Fibroblast of gingiva (primary cell): ENCODE data around the gene GLB1L2.
"Not testable (repeated sequence)": the region's sequence is repeated elsewhere in the genome, so short reads cannot be mapped to it uniquely, and the experiment has no call there.

ENCODE experiments used
- DNase-seq: peaks from one replicate; pipeline ENCODE4 v3.0.0-alpha.2; 2011; ENCODE audit warnings: low read depth

GLB1L2 gene, protein sequence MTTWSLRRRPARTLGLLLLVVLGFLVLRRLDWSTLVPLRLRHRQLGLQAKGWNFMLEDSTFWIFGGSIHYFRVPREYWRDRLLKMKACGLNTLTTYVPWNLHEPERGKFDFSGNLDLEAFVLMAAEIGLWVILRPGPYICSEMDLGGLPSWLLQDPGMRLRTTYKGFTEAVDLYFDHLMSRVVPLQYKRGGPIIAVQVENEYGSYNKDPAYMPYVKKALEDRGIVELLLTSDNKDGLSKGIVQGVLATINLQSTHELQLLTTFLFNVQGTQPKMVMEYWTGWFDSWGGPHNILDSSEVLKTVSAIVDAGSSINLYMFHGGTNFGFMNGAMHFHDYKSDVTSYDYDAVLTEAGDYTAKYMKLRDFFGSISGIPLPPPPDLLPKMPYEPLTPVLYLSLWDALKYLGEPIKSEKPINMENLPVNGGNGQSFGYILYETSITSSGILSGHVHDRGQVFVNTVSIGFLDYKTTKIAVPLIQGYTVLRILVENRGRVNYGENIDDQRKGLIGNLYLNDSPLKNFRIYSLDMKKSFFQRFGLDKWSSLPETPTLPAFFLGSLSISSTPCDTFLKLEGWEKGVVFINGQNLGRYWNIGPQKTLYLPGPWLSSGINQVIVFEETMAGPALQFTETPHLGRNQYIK

DNA sequence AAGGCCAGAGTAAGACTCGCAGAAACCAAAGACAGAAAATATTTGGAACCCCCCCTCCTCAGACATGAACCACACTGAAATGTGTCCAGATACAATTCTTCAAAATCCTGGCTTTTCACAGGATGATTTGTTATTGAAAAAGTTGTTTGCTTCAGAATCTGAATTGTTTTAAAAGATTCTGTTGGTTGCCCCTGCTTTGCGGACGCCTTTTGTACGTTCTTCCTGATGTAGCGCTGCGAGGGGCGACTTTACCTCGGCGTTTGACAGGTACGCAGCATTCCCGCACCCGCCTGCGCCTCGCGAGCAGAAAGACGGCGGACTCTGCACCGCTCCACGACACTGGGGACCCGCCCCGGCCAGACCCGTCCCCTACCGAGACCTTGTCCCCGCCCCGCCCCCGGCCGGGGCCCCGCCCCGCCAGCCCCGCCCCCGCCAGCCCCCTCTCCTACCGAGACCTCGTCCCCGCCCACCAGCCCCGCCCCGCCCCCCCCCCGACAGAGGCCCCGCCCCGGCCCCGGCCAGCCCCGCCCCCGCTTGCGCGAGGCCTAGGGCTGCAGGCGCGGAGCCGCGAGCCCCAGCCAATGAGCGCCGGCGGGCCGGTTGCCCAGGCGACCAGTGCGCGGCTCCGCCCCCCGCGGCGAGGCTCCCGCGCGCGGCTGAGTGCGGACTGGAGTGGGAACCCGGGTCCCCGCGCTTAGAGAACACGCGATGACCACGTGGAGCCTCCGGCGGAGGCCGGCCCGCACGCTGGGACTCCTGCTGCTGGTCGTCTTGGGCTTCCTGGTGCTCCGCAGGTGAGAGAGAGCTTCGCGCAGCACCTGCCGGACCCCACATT lies at the start of gene GLB1L2:
GLB1L2 (plus strand) TSS at position 635 of the 835 bp plus-strand sequence; CDS start at position 709, 74 bp downstream.
- DNase-seq: no peak

DNA sequence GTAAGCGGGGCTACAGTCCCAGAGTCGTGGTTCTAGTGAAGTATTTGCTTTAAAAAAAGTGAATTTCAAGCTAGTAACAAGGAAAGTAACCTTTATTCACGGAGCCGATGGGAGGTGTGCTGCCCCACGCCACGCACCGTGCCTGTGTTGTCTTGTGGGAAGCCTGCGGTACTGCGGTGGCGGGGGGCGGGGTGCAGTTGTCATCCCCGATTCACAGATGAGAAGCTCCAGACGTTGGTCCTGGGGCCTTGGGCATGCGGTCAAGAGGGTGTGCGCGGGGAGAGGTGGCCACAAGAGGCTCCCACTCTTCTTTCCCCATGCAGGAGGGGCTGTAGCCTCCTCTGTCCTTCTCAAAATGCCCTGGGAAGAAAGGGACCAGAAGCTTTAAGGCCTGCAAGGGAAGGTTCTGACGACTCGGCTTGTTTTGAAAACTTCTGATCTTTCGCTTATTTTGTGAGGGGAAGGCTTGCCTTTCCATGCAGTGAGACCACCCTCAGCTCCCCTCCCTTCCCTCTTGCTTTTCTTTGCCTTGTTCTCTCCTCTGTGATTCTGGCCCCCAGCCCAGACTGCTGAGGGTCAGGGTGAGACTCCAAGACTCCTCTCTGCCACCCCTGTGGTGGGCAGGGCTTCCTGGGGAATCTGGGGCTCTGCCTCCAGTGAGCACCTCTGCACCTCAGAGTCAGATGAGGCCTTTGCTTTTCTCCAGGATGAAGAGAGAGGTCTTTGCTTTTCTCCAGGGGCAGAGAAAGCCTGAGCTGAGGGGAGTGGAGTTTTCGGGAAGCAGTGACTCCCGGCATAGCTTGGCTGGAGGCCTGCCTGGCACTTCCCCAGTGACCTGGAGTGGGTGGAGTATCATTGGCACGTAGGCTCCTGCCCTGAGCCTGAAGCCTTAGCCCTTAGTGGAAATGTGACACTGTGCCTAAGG lies 49.4 kb upstream of the GLB1L2 start:
- no peak for DNase-seq

DNA sequence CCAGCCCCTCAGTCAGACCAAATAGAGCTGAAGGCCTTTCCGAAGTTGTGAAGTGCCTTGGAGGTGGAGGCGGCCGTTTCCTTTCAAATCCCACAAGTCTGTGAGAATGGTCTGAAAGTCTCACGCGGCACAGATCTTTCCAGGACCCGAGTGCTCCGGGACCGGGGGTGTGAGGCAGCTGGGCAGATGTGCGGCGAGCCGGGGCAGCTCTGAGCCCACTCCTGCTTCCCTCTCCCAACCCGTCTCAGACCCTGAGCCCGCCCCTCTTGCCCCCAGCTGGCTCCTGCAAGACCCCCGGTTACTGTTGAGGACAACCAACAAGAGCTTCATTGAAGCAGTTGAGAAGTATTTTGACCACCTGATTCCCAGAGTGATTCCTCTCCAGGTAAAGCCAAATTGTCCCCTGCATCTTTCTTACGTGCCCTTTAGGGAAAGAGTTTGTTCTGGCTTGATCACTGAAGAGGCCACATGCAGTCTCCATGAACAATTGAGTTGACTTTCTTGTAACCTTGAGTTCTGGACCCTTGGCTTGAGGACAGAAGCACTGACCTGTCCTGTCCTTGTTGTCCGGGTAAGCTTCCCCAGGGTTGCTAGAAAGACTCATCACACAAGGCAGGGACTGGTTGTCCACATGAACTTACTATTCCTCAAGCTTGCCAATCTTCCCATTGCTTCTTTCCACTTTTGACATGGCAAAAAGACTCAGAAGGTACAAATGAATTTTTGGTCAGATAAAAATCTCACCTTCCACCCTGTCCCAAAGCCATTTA lies 48.1 kb upstream of the GLB1L2 start:
- no peak for DNase-seq

DNA sequence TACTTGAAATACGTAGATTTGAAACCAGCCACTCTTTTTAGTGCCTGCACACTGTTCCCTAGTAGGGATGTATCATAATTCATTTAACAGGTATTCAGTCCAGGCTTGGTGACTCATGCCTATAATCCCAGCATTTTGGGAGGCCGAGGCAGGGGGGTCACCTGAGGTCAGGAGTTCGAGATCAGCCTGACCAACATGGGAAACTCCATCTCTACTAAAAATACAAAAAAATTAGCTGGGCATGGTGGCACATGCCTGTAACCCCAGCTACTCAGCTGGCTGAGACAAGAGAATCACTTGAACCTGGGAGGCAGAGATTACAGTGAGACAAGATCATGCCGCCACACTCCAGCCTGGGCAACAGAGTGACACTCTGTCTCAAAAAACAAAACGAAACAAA lies 47.4 kb upstream of the GLB1L2 start:
- not testable (repeated sequence) for DNase-seq

DNA sequence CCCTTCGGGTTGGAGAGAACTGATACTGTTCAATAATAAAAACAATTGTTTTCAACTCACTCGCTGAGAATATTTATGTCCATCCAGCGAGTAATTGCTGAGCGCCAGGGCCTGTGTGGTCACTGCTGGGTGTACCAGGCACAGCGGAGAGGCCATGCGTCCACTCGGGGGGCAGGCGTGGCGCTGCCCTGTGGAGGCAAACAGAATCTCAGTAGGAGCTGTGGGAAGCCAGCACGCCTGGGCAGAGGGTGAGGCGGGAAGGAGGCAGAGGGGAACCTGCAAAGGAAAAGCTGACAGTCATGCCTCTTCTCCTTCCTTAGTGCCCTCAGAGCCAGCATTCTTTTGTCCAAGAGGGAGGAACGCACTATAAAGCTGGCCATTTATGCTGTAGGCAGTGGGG lies 44.2 kb upstream of the GLB1L2 start:
- no peak for DNase-seq

DNA sequence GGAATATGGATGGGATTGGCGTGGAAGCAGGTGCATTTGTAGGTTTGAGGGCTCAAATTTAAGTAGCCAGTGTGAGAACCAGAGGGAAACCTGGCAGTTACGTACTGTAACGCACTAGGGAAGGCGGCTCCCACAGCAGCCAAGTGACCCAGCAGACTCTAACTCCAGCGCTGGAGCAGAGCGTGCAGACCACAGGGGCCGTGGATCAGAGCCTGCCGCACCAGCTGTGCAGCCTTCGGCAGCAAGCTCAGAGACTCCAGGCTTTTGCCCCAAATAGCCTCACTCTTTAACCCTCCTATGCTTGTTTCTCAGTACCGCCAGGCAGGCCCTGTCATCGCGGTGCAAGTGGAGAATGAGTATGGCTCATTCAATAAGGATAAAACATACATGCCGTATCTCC lies 43.3 kb upstream of the GLB1L2 start:
- DNase-seq: no peak

DNA sequence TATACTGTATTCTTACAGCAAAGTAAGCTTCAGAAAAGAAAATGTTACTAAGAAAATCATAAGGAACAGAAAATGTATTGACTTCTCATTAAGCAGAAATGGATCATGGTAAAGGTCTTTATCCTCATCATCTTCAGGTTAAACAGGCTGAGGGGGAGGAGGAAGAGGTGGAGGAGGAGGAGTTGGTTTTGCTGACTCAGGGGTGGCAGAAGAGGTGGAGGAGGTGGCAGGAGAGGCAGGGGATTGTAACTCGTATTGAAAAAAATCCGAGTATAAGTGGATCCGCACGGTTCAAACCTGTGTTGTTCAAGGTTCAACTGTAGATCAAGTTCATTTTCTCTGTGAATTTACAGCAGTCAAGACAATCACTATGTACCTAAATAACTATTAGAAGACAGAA lies 42.6 kb upstream of the GLB1L2 start:
- DNase-seq: no peak

DNA sequence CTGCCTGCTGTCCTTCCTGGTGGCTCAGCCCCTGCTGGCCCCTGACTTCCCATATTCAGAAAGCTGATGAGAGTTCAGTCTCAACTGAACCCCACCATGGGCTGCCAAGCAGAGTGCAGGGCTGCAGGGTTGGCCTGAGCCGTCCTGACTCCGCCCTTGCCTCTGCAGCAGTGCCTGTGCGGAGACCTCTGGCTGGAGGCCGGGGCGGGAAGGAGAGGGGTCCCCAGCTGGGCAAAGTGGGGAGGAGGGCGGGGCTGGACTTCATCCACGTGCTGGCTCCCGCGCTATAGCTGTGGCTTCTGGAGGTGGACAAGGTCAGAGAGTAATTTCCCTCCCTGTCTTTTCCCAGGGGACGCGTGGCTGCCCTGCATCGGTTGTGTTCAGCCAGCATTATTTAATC lies 42.0 kb upstream of the GLB1L2 start:
- no peak for DNase-seq

DNA sequence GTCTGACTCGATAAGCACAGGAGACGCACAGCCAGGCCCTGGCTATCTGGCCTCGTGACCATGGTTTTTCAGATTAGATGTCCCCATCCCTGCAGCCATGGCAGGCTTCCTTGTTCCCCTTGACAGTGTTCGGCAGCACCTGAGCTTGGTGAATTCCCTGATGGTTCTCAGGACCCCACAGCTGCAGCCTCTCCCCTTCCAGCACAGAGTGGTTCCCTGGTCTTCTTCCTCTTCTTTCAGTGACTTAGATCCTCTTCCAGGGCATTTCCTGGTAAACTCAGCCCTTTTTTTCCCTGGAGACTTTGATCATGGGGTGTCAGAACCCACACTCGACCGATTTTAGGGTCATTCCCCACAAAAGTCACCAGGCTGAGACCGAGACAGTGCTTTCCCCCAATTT lies 41.1 kb upstream of the GLB1L2 start:
- no peak for DNase-seq

DNA sequence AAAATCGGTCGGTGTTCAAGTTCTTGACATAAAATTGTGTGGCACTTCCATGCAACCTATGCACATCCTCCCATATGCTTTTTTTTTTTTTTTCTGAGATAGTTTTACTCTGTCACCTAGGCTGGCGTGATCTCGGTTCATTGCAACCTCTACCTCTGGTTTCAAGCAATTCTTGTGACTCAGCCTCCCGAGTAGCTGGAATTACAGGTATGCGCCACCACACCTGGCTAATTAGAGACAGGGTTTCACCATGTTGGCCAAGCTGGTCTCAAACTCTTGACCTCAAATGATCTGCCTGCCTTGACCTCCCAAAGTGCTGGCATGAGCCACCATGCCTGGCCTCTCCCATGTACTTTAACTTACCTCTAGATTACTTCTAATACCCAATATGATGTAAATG lies 40.6 kb upstream of the GLB1L2 start:
- no peak for DNase-seq

DNA sequence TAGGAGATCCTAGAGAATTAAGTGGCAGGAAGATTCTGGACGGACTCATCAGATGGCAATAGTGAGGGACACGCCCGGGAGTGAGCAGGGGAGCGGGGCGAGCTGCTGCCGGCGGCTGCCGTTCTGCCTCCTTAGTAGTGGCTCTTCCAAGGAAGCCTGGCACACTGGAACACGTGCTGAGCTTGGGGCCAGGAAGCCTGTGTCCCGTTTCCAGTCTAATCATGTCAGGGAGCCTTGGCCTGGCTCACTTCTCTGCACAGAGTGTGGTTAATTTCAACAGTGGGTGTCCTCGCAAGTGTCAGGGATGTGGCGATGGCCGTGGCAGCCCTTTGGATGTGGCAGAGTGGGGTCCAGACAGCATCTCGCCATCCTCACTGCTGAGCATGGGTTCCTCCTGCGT lies 39.1 kb upstream of the GLB1L2 start:
- DNase-seq: no peak

DNA sequence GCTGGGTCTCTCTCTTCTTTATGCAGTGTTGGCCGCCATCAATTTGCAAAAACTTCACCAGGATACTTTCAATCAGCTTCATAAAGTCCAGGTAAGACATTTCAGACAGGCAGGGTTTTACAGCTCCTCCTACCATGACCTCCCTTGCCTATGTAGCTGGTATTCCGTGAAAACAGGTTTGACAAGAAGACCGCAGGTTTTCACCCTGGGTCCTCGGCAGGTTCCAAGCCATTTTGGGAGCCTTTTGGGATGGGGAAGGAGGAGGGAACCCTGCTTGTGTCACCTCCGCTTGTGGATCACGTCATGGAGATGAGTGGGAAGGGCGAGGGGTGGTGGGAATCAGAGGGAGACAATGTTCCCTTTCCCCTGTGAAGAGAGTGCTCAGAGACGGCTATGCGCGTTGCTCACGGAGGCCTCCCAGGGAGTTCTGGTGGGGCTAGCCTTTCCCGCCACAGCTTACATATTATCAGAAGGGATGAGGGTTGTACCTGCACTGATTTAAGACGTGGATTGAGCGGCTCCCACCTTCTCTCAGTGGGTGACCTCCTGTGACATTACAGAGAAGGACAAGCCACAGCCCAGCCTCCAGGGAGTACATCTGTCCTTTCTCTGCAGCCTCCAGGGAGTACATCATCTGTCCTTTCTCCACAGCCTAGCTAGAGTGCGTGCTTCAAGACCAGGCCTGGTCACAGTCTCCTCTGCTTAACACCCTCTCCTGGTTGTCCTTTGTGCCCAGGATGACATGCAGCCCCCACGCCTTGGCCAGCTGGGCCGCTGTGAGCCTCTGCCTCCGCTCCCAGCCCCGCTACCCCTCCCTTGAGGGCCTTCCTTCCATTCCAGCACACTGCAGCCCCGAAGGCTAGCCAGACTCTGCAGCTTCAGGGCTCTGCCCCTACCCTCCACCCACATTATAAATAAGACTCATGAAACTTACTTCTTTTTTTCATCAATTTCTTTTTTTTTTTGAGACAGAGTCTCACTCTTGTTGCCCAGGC lies 38.4 kb upstream of the GLB1L2 start:
- DNase-seq: no peak

DNA sequence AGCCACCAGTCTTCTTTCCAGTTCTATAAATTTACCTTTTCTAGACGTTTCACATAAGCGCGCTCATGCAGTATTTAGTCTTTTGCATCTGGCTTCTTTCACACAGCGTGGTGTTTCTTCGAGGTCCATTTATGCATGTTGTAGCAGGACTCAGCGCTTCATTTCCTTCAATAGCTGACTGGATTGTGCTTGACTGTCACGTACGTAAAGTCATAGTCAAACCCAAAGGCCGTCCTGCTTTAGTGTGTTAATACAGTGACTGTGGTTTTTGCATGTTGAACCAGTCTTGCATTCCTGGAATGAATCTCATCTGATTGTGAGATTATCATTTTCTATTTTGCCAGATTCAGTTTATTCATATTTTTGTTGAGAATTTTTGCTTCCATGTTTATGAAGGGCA lies 37.1 kb upstream of the GLB1L2 start:
- no peak for DNase-seq

DNA sequence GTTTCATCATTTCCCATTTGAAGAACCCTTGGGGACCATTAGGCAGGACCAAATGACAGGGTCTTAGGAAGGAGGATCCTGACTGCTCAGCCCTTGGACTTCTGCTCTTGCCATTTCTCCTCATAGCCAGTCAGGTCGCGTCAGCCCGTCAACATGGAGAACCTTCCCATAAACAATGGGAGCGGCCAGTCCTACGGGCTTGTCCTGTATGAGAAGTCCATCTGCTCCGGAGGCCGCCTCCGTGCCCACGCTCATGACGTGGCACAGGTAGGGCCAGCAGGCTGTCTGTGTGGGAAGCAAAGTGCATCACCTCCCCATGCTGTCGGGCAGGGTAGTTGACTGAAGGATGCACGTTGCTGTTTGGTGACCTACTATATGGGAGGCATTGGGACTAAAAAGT lies 19.6 kb upstream of the GLB1L2 start:
- DNase-seq: no peak

DNA sequence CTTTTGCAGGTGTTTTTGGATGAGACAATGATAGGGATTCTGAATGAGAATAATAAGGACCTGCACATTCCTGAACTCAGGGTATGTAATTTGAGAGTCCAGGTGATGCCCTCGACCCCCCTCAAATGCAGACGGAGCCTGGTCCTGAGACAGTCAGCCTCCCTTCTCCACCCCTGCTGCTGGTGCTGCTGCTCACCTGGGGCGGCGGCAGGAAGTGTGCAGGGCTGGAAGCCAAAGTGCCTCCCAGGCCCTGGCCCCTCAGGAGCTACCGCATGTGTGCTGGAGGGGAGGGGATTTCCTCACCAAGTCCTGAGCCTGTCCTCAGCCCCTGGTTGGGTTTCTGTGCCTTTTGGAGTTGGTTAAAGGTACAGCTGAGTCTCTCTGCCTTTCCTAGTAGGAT lies 19.0 kb upstream of the GLB1L2 start:
- DNase-seq: no peak

DNA sequence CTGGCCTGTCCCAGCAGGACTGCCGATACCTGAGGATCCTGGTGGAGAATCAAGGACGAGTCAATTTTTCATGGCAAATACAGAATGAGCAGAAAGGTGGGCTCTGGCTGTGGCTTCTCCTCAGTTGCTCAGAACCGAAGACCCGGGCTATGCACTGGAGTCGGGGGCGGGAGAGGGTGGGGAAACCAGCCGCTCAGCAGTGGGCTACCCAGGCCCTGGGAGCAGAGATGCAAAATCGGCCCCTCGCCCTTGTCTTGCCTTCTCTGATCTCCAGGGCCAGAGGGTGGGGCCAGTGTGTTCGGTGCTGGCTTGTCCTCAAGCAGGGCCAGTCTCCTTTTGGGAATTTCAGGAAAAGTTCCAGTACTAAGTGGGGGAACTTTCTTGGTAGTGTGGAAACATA lies 18.4 kb upstream of the GLB1L2 start:
- DNase-seq: no peak

DNA sequence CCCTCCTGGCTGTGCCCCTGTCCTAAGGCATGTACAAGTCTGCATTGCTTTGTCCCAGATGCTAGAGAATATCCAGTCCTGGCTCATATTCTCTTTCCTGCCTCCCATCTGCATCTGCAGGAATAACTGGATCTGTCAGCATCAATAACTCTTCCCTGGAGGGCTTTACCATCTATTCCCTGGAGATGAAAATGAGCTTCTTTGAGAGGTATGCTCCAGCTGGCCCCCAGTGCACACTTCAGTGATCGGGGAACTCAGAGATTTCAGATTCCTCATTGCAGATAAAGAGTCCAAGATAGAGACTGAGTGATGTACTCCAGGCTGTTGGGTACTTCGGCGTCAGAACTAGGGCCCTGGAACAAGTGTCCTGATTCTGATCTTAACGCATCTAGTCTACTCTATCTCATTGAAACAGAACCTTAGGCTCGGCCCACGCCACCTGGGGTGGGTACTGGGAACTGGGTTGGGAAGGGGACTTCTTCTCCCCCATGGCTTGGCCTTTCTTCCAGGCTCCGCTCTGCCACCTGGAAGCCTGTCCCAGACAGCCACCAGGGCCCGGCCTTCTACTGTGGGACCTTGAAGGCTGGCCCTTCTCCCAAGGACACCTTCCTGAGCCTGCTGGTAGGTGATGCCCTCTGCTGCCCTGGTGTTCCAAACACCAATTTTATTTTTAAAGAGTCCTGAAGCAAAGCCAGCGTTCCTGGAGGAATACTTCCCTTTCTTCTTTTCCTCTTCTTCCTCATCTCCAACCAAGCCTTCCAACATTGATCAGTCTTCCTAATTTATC lies 17.8 kb upstream of the GLB1L2 start:
- DNase-seq: no peak

DNA sequence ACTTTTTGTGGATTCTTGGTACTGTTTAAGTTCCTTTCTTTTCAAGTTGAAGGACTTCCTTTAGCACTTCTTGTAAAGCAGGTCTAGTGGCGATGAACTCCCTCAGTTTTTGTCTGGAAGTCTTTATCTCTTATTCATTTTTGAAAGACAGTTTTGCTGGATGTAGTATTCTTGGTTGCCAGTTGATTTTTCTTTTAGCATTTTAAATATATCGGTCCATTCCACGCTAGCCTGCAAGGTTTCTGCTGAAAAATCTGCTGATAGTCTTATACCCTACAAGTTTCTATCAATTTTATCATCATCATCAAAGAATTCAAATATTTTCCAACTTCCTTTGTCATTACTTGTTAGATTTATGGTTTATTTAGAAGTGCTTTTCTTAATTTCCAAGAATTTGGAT lies 14.7 kb upstream of the GLB1L2 start:
- no peak for DNase-seq

DNA sequence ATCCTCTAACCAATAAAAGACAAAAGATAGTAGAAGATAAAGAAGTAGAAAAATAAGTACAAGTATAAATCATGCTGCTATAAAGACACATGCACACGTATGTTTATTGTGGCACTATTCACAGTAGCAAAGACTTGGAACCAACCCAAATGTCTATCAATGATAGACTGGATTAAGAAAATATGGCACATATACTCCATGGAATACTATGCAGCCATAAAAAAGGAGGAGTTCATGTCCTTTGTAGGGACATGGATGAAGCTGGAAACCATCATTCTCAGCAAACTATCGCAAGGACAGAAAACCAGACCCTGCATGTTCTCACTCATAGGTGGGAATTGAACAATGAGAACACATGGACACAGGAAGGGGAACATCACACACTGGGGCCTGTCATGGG lies 10.4 kb upstream of the GLB1L2 start:
- DNase-seq: not testable (repeated sequence)
